ENCODE measurements around the gene DNER. TPM values are rescaled to one million over a fixed set of nuclear protein-coding genes. Genes with fewer than 3 reads are reported as not detected.

Gene DNER
- total RNA-seq, 4 donors from 2014 or later, result 8.9 to 29.4 (median 19.5) TPM

GRCh38 chr2:229740279-229740678 is 25.9 kb upstream of the DNER start:
- H3K9me3 ChIP-seq, result peaks cover 8% of the 10 kb centered on the region
- no peaks in the 10 kb centered on the region for H3K4me1 ChIP-seq
- H3K36me3 ChIP-seq, result no peaks in the 10 kb centered on the region
- DNase-seq (ENCODE audit: low spot score in 2 of 2), result no peak
- 81% methylated on average over 4 of the region's 4 CpGs for WGBS
- TF ChIP-seq POLR2A (IDR thresholded peaks at IDR 0.05) (no peak), EP300 (IDR thresholded peaks at IDR 0.05) (no peak), POLR2AphosphoS5 (IDR thresholded peaks at IDR 0.05) (no peak)
- TF ChIP-seq, protein P1, sequence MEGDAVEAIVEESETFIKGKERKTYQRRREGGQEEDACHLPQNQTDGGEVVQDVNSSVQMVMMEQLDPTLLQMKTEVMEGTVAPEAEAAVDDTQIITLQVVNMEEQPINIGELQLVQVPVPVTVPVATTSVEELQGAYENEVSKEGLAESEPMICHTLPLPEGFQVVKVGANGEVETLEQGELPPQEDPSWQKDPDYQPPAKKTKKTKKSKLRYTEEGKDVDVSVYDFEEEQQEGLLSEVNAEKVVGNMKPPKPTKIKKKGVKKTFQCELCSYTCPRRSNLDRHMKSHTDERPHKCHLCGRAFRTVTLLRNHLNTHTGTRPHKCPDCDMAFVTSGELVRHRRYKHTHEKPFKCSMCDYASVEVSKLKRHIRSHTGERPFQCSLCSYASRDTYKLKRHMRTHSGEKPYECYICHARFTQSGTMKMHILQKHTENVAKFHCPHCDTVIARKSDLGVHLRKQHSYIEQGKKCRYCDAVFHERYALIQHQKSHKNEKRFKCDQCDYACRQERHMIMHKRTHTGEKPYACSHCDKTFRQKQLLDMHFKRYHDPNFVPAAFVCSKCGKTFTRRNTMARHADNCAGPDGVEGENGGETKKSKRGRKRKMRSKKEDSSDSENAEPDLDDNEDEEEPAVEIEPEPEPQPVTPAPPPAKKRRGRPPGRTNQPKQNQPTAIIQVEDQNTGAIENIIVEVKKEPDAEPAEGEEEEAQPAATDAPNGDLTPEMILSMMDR (IDR thresholded peaks at IDR 0.05), result no peak
- no peak overlapping the region for H3K4me3 ChIP-seq
- H3K27me3 ChIP-seq, result no peaks in the 10 kb centered on the region
- H3K27ac ChIP-seq, result no peak overlapping the region

DNA sequence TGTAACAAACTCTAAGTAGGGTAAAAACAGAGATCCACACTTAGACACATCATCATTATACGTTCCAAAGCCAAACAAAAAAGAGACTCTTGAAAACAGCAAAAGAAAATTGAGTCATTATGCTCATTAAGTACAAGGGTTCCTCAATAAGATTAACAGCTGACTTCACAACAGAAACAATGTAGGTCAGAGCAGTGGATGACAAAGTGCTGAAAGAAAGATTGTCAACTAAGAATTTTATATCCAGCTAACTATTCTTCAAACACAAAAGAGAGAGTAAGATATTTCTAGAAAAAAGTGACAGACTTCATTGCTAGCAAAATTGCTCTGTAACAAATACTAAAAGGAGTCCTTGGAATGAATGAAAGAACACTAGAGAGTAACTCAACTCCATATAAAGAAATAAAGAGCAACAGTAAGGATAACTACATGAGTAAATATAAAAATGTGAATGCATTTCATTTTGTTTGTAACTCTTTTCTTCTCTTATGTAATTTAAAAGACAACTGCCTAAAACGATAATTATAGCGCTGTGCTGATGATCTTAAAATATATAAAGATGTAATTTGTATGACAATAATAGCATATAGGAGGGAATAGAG is 23.8 kb upstream of the DNER start:
- DNase-seq (ENCODE audit: low spot score in 2 of 2), result no peak
- 87% methylated on average over 3 of the region's 3 CpGs for WGBS

DNA sequence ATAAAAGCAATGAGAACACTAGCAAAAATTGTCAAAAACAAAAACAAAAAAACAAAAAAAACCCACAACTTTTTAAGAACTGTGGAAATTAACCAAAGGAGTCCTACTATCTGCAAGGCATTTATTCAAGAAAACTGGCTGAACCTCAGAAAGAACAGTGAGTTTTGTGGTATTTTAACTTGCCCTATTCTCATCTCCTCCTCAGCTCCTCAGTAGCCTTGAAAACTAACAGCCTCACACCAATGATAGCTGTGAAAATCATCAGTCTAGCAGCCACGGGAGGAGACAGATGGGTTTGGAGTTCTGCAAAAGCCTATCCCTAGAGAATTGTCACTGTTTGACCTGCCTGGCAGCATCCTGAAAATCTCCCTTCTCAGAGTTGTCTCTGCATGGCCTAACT is 20.1 kb upstream of the DNER start:
- no peak for DNase-seq (ENCODE audit: low spot score in 2 of 2)
- Histone ChIP-seq H3K4me1 (no peaks in the 10 kb centered on the region), H3K27me3 (no peaks in the 10 kb centered on the region), H3K36me3 (no peaks in the 10 kb centered on the region), H3K4me3 (no peak overlapping the region), H3K9me3 (peaks cover 7% of the 10 kb centered on the region), H3K27ac (no peak overlapping the region)
- 100% methylated on average over 1 of the region's 1 CpG for WGBS
- no peak for TF ChIP-seq POLR2AphosphoS5 (IDR thresholded peaks at IDR 0.05)
- no peak for TF ChIP-seq POLR2A (IDR thresholded peaks at IDR 0.05)
- TF ChIP-seq, protein P1 (IDR thresholded peaks at IDR 0.05), result no peak
- TF ChIP-seq EP300 (IDR thresholded peaks at IDR 0.05), result no peak

More for the DNA sequence above, 23.8 kb upstream of the DNER start:
- Histone ChIP-seq H3K27ac (no peak overlapping the region), H3K27me3 (no peaks in the 10 kb centered on the region), H3K4me3 (no peak overlapping the region), H3K36me3 (no peaks in the 10 kb centered on the region), H3K9me3 (peaks cover 8% of the 10 kb centered on the region), H3K4me1 (no peaks in the 10 kb centered on the region)
- TF ChIP-seq, protein P1 (IDR thresholded peaks at IDR 0.05), result no peak
- TF ChIP-seq POLR2A (IDR thresholded peaks at IDR 0.05), result no peak
- no peak for TF ChIP-seq POLR2AphosphoS5 (IDR thresholded peaks at IDR 0.05)
- TF ChIP-seq EP300 (IDR thresholded peaks at IDR 0.05), result no peak

DNA sequence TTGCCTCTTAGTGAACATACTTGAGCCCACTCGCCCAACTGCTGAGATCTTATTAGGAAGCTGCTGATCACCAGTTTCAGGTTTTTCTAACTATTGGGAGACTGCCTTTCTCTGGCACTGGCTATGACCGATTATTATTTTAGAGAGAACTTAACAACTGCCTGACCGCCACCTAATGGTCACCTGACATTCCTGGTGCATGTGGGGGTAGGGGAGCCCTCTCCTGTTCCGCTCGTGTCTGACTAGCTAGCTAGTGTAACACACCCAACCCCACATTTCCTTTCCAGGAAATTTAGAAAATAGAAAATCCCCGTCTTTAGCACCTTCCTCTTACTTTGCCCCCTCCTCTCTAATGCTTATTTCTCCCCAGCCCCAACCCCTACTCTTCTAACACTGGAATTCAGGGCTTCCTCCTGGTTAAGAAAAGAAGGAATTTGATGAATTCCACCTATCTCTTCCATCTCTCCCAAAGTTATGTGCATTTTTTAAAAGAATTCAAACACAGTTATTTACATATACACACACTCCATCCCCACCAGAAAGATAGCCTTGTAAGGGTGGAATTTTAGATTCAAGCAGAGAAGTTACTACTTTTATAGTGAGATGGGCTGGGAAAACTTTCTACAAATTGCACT is 19.4 kb upstream of the DNER start:
- Histone ChIP-seq H3K4me1 (no peaks in the 10 kb centered on the region), H3K36me3 (no peaks in the 10 kb centered on the region), H3K4me3 (no peak overlapping the region), H3K27ac (no peak overlapping the region), H3K9me3 (peaks cover 5% of the 10 kb centered on the region), H3K27me3 (no peaks in the 10 kb centered on the region)
- TF ChIP-seq EP300 (IDR thresholded peaks at IDR 0.05), result no peak
- no peak for TF ChIP-seq POLR2A (IDR thresholded peaks at IDR 0.05)
- no peak for TF ChIP-seq POLR2AphosphoS5 (IDR thresholded peaks at IDR 0.05)
- TF ChIP-seq, protein P1 (IDR thresholded peaks at IDR 0.05), result no peak
- DNase-seq (ENCODE audit: low spot score in 2 of 2), result no peak
- WGBS, result 87% methylated on average over 6 of the region's 6 CpGs

- Histone ChIP-seq H3K36me3 (no peaks in the 10 kb centered on the region), H3K9me3 (no peaks in the 10 kb centered on the region), H3K4me1 (no peaks in the 10 kb centered on the region), H3K4me3 (no peak overlapping the region), H3K27me3 (no peaks in the 10 kb centered on the region), H3K27ac (no peak overlapping the region)
- TF ChIP-seq EP300 (IDR thresholded peaks at IDR 0.05), result no peak
- no peak for TF ChIP-seq POLR2AphosphoS5 (IDR thresholded peaks at IDR 0.05)
- TF ChIP-seq, protein P1 (IDR thresholded peaks at IDR 0.05), result no peak
- no peak for TF ChIP-seq POLR2A (IDR thresholded peaks at IDR 0.05)
- WGBS, result 94% methylated on average over 6 of the region's 6 CpGs
- no peak for DNase-seq (ENCODE audit: low spot score in 2 of 2)
Measured at GRCh38 chr2:229732897-229733296, 18.5 kb upstream of the DNER start.
